Keratinocyte (primary cell): ENCODE results near the gene TMEM37.

Experiments
- CTCF ChIP-seq, 3 experiments: IDR thresholded peaks in 1 of 3; conservative IDR thresholded peaks in 1 of 3; optimal IDR thresholded peaks in 1 of 3; 2 replicates in 2 of 3; 3 replicates in 1 of 3; pipeline versions ENCODE3 to v1.5.1; 2011; ENCODE audit warnings: low read length in 3 of 3, mild to moderate bottlenecking in 3 of 3, moderate library complexity in 2 of 3, control low read depth in 1 of 3, inconsistent platforms in 1 of 3; ENCODE audit not compliant: insufficient read depth in 2 of 3; ENCODE audit errors: extremely low read depth in 1 of 3
- EZH2 ChIP-seq: IDR thresholded peaks from one replicate; pipeline ENCODE4 v1.6.1; 2012; ENCODE audit warnings: inconsistent platforms, mild to moderate bottlenecking, low read length, moderate library complexity

DNA sequence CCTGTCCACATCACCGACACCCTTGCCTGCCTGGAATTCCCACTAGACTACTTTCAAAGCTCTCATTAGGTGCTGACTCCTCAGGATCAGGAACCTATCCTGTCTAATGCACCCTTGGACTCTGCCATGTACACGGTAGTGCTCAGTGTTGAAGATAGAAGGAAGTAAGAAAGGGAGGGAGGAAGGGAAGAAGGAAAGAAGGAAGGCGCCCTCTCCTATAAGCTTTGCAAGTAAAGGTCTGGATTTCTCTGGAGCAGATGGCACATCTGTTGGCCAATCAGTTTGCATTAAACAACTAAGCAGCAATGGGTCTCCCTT lies 47.3 kb downstream of the TMEM37 start:
- TF ChIP-seq CTCF (optimal IDR thresholded peaks at IDR 0.05 in 1 of 3, IDR thresholded peaks at IDR 0.05 in 1 of 3, conservative IDR thresholded peaks at IDR 0.05 in 1 of 3; ENCODE audit: extremely low read depth in 1 of 3, insufficient read depth in 2 of 3, low read length in 3 of 3), result no peak
- TF ChIP-seq EZH2, result no peak
